ENCODE measurements around the gene AADACL4. TPM values are rescaled to one million over a fixed set of nuclear protein-coding genes. Genes with fewer than 3 reads are reported as not detected.

The AADACL4 gene
- total and polyA plus RNA-seq, 2 of the 8 experiments (the other 6 are each of a cell fraction or from before 2014, with no cell fraction given): 0.08 TPM; not detected in 1

DNA sequence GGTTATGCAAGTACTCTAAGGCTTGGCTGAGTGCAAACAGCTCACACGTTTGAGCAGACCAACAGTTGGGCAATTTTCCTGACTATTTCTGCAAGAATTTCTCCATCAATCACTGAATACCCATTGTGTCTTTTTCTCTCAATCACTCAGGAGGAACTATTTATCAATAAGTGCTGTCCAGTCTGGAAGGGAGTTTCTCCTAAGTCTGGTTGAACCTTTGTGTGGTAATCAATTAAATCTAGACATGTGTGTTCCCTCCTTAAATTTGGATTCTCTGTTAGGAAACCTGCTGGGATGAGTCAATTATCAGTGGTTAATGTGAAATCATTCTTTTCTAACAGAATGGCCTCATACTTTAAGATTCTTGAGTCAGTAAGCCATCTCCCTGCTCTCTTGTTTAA lies 65.2 kb downstream of the AADACL4 start (continued):
- TF ChIP-seq TBP (IDR thresholded peaks at IDR 0.05; ENCODE audit: low read depth, low read length) (no peak), EZH2 (IDR thresholded peaks at IDR 0.05; ENCODE audit: low read depth, low read length, severe bottlenecking) (no peak), CHD2 (IDR thresholded peaks at IDR 0.05; ENCODE audit: low read length) (no peak), RBBP5 (IDR thresholded peaks at IDR 0.05; ENCODE audit: borderline replicate concordance, low read depth, low read length) (no peak), YY1 (IDR thresholded peaks at IDR 0.05; ENCODE audit: low read depth, low read length) (no peak)

Measured in H1 (cell line).